ENCODE measurements around the gene ANKRD11.
A peak's percentile ranks its signal among the peaks of the same experiment; 100 is the strongest.

The ANKRD11 gene

DNA sequence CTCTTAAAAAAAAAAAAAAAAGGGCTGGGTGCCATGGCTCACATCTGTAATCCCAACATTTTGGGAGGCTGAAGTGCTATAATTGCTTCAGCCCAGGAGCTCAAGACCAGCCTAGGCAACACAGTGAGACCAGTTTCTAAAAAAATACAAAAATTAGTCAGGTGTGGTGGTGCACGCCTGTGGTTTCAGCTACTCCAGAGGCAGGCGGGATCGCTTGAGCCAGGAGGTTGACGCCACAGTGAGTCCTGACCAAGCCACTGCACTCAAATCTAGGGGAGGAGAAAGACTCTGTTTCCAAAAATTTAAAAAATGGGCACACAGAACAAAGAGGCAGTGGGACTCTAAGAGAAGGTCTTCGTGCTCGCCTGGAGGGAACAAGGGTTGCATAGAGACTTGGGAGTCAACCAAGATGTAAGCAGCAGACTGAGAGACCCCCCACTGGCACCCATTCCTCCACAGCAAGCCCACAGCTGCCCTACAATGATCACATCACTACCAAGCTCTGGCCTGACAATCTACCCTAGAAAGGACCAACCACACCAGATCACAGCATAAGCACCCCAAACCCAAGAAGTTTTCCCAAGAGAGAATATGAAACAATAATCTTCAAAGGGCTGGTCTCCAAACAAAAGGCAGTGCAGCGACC, 121.6 kb downstream of the ANKRD11 start:
- no peak overlapping the region for H3K4me3 ChIP-seq (ENCODE audit: low read depth, low read length)
- no peak for DNase-seq (ENCODE audit: low read depth)
- TF ChIP-seq, protein P1, sequence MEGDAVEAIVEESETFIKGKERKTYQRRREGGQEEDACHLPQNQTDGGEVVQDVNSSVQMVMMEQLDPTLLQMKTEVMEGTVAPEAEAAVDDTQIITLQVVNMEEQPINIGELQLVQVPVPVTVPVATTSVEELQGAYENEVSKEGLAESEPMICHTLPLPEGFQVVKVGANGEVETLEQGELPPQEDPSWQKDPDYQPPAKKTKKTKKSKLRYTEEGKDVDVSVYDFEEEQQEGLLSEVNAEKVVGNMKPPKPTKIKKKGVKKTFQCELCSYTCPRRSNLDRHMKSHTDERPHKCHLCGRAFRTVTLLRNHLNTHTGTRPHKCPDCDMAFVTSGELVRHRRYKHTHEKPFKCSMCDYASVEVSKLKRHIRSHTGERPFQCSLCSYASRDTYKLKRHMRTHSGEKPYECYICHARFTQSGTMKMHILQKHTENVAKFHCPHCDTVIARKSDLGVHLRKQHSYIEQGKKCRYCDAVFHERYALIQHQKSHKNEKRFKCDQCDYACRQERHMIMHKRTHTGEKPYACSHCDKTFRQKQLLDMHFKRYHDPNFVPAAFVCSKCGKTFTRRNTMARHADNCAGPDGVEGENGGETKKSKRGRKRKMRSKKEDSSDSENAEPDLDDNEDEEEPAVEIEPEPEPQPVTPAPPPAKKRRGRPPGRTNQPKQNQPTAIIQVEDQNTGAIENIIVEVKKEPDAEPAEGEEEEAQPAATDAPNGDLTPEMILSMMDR (IDR thresholded peaks at IDR 0.05; ENCODE audit: insufficient read depth, low read depth, low read length, missing control alignments) = no peak

DNA sequence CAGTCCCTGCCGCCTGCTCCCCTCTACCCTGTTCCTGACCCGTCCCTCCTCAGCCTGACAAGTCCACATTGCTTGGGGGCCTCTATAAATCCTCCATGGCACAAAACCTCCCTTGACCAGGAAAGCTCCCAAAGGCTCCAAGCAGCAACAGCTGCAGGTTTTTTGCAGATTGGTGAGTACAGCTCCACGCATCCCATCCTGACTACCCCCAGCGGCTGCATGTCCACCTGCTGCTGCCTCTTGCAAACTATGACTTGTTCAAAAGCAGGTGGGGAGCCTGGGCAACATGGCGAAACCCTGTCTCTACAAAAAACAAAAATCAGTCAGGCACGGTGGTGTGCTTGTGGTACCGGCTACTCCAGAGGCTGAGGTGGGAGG, 122.8 kb downstream of the ANKRD11 start:
- no peak overlapping the region for H3K4me3 ChIP-seq (ENCODE audit: low read depth, low read length)
- TF ChIP-seq, protein P1 (IDR thresholded peaks at IDR 0.05; ENCODE audit: insufficient read depth, low read depth, low read length, missing control alignments) = no peak
- no peak for DNase-seq (ENCODE audit: low read depth)

DNA sequence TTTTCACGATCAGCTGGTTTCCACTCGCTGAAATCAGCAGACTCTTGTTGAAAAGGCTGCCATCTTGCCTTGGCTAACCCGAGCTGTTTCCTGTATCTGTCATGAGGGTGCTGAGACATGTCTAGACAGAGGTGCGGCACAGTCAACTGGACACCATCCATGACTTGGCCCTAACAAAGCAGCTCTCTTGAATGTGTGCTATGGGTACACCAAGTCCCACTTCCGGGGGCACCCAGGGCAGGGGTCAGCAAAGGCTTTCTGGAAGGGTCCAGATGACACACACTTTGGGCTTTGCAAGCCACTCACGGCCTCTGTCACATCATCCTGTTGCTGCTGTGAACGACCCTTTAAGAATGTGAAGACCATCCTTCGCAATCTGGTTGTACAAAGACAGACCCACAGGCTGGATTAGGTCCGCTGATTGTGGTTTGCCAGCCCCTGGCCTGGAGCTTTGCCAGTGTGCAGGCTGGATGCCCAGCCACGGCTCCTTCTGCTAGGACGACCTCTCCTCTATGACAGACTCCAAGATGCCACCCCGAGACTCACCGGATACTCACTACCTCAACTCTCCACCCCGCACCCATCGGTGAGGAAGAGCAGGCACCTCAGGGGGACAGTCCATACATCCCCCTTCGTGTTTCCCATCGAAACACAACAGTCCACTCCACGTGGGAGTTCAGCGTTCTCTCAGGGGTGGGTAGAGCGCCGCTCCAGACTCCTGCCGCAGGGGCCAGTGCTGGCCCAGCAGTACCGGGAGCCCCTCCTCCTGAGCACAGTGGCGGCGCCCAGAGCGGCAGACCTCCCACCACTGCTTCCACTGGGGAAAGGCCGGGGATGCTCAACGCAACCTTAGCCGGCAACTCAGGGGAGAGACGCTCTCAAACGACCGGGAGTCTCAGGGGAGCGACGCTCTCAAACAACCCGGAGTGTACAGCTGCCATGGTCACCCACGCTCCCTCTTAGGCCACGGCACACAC, 123.5 kb downstream of the ANKRD11 start:
- DNase-seq (ENCODE audit: low read depth) = no peak
- TF ChIP-seq, protein P1 (IDR thresholded peaks at IDR 0.05; ENCODE audit: insufficient read depth, low read depth, low read length, missing control alignments) = no peak
- no peak overlapping the region for H3K4me3 ChIP-seq (ENCODE audit: low read depth, low read length)

DNA sequence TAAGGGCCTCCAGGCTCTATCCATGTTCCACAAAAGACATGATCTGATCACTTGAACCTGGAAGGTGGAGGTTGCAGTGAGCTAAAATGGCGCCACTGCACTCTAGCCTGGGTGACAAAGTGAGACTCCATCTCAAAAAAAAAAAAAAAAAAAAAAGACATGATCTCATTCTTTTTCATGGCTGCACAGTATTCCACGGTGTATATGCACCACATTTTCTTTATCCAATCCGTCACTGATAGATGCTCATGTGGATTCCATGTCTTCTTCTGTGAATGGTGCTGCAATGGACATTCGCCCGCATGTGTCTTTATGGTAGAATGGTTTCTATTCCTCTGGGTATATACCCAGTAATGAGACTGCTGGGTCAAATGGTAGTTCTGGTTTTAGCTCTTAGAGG, 124.4 kb downstream of the ANKRD11 start:
- no peak for DNase-seq (ENCODE audit: low read depth)

DNA sequence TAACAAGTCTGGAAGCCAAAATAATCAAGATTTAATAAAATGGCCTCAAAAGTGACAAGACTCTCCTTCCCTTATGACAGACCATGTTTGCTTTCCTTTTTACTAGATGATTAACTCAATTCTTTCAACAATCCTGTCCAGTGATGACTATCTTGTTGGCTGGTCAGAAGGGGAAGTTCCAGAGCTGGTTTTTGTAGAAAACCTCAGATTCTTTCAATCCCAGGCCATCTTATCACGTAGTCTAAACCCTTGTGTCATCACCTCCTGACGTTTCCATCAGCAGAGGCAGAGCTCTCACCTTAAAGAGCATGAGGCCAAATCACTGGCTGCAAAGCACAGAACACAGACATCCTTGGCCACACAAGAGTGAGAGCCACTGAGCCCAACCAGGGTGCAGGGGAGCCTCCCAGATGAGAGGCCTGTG, 125.3 kb downstream of the ANKRD11 start:
- no peak overlapping the region for H3K4me3 ChIP-seq (ENCODE audit: low read depth, low read length)
- TF ChIP-seq, protein P1 (IDR thresholded peaks at IDR 0.05; ENCODE audit: insufficient read depth, low read depth, low read length, missing control alignments) = no peak
- peak; percentile 73 for DNase-seq (ENCODE audit: low read depth)

More for the DNA sequence above, 124.4 kb downstream of the ANKRD11 start:
- H3K4me3 ChIP-seq (ENCODE audit: low read depth, low read length) = no peak overlapping the region
- TF ChIP-seq, protein P1 (IDR thresholded peaks at IDR 0.05; ENCODE audit: insufficient read depth, low read depth, low read length, missing control alignments) = no peak

DNA sequence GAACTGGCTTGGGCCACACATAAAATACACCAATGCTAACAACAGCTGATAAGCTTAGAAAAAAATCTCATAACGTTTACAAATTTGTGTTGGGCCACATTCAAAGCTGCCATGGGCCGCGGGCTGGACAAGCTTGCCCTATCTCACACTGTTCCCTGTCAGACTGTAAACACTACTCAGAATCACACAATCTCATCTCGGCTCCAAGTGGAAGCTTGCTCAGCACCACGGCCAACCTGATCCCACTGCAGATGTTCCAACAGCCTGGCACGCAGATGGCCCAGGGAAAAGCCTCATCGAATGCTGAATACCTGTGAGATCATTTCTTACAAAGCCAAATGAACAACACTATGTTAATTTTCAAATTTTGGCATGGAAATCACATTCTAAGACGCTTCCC, 125.8 kb downstream of the ANKRD11 start:
- no peak overlapping the region for H3K4me3 ChIP-seq (ENCODE audit: low read depth, low read length)
- TF ChIP-seq, protein P1 (IDR thresholded peaks at IDR 0.05; ENCODE audit: insufficient read depth, low read depth, low read length, missing control alignments) = no peak
- DNase-seq (ENCODE audit: low read depth) = no peak
